Keratinocyte (primary cell): ENCODE measurements around the gene MAD1L1. TPM values are rescaled to one million over a fixed set of nuclear protein-coding genes. Genes with fewer than 3 reads are reported as not detected.

Experiments
- DNase-seq: peaks from one replicate; pipeline ENCODE4 v3.0.0-alpha.2; 2011; ENCODE audit warnings: low read depth, missing footprints, low spot score
- FAIRE-seq: peaks from 2 replicates; lab custom pipeline; 2011; peaks lifted over from hg19 to GRCh38; lab: Jason Lieb, UNC
- H2AFZ ChIP-seq: 2 replicates; pipeline ENCODE4 v1.6.0; 2012; ENCODE audit warnings: low read length, control low read depth, inconsistent platforms; ENCODE audit not compliant: control insufficient read depth
- H3K27ac ChIP-seq: 2 replicates; pipeline ENCODE4 v1.5.1; 2011; ENCODE audit warnings: low read length; ENCODE audit not compliant: control insufficient read depth, insufficient read depth
- H3K27me3 ChIP-seq: 3 replicates; pipeline ENCODE4 v1.6.0; 2011; ENCODE audit warnings: low read length; ENCODE audit not compliant: control insufficient read depth, insufficient read depth; ENCODE audit errors: extremely low read depth
- H3K36me3 ChIP-seq, 2 experiments: 2 replicates in 1 of 2; 3 replicates in 1 of 2; pipeline ENCODE4 v1.5.1; 2011; ENCODE audit warnings: low read length in 2 of 2, mild to moderate bottlenecking in 1 of 2; ENCODE audit not compliant: control insufficient read depth in 2 of 2, insufficient read depth in 2 of 2; ENCODE audit errors: extremely low read depth in 1 of 2
- H3K4me1 ChIP-seq: 3 replicates; pipeline ENCODE4 v1.5.1; 2011; ENCODE audit warnings: low read length; ENCODE audit not compliant: control insufficient read depth, insufficient read depth; ENCODE audit errors: extremely low read depth
- H3K4me2 ChIP-seq: 3 replicates; pipeline ENCODE4 v1.6.0; 2011; ENCODE audit warnings: low read depth, low read length; ENCODE audit not compliant: control insufficient read depth, insufficient read depth; ENCODE audit errors: extremely low read depth
- H3K4me3 ChIP-seq, 3 experiments: fragments of 200-600 bp in 1 of 3; sonication (generic) in 1 of 3; 2 replicates in 2 of 3; 3 replicates in 1 of 3; pipeline ENCODE4 v1.5.1; 2011 to 2016; ENCODE audit warnings: low read length in 3 of 3, mild to moderate bottlenecking in 3 of 3, control low read depth in 2 of 3, inconsistent platforms in 1 of 3, low read depth in 1 of 3, mixed read lengths in 1 of 3, mixed run types in 1 of 3, moderate library complexity in 1 of 3; ENCODE audit not compliant: control insufficient read depth in 2 of 3, insufficient read depth in 2 of 3; ENCODE audit errors: extremely low read depth in 1 of 3
- H3K79me2 ChIP-seq: 2 replicates; pipeline ENCODE4 v1.6.0; 2012; ENCODE audit warnings: low read length; ENCODE audit not compliant: control insufficient read depth, insufficient read depth
- H3K9ac ChIP-seq: 3 replicates; pipeline ENCODE4 v1.6.0; 2011; ENCODE audit warnings: low read length; ENCODE audit not compliant: control insufficient read depth, insufficient read depth; ENCODE audit errors: extremely low read depth
- H3K9me1 ChIP-seq: 3 replicates; pipeline ENCODE4 v1.6.0; 2011; ENCODE audit warnings: low read length; ENCODE audit not compliant: control insufficient read depth, insufficient read depth; ENCODE audit errors: extremely low read depth
- H3K9me3 ChIP-seq: 2 replicates; pipeline ENCODE4 v1.5.1; 2012; ENCODE audit warnings: low read depth, low read length; ENCODE audit not compliant: control insufficient read depth
- H4K20me1 ChIP-seq: 3 replicates; pipeline ENCODE4 v1.6.0; 2011; ENCODE audit warnings: low read length; ENCODE audit not compliant: control insufficient read depth, insufficient read depth; ENCODE audit errors: extremely low read depth
- CTCF ChIP-seq, 3 experiments: IDR thresholded peaks in 1 of 3; conservative IDR thresholded peaks in 1 of 3; optimal IDR thresholded peaks in 1 of 3; 2 replicates in 2 of 3; 3 replicates in 1 of 3; pipeline versions ENCODE3 to v1.5.1; 2011; ENCODE audit warnings: low read length in 3 of 3, mild to moderate bottlenecking in 3 of 3, moderate library complexity in 2 of 3, control low read depth in 1 of 3, inconsistent platforms in 1 of 3; ENCODE audit not compliant: insufficient read depth in 2 of 3; ENCODE audit errors: extremely low read depth in 1 of 3
- EZH2 ChIP-seq: IDR thresholded peaks from one replicate; pipeline ENCODE4 v1.6.1; 2012; ENCODE audit warnings: inconsistent platforms, mild to moderate bottlenecking, low read length, moderate library complexity
- dilution Hi-C: fragments of 300-500 bp; cut with MboI; formaldehyde crosslinking; loops from one replicate; pipeline ENCODE4 v1.7.0; 2020; ENCODE audit warnings: low sequenced_read_pairs; ENCODE audit not compliant: extremely low pct_ligation_motif_present
- polyA plus RNA-seq, 5 experiments: library from polyadenylated mRNA; depleted of rRNA in 3 of 5; stranded (reverse) in 3 of 5; stranded (forward) in 1 of 5; unstranded in 1 of 5; fragments of >200 nt; gene quantifications; 1 replicate in 1 of 5; 2 replicates in 3 of 5; 3 replicates in 1 of 5; pipeline versions ENCODE4 v1.2.1 to v1.2.3, GENCODE V29; 2011 to 2012; ENCODE audit warnings: missing spikeins in 2 of 5, low read depth in 1 of 5, low replicate concordance in 1 of 5

MAD1L1 gene
- polyA plus RNA-seq, 1 donor (not counting 4 experiments of a cell fraction or from before 2014, with no cell fraction given) = 18.0 TPM

DNA sequence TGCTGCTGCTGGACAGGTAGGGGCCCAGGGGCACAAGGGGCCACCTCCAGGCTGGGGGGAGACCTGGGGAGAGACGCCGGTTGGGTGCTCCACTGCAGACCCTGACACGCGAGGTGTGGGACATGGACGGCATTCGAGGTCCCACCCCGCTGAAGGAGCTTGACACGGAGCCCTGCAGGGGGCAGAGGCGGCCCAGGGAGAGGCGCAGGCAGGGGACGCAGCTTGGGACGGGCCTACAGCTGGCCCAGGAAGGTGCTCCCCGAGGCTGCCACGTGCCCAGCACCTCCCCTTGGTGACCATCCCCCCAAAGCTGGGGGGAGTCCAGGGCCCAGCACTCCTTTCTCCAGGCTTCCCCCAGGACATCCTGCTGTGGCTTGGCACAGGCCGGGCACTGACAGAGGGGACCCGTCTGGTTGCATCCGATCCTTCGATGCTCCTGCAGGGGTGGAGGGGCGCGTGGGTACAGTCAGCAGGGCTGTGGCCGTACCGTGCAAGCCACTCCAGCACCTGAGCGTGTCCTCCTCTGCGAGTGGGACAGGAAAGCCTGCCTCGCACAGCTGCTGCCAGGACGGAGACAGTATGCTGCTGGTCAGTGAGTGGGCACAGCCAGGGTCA lies 388.3 kb downstream of the MAD1L1 start:
- H3K27me3 ChIP-seq = no peaks in the 10 kb centered on the region
- no peaks in the 10 kb centered on the region for H3K9me1 ChIP-seq
- no peak overlapping the region for H3K9ac ChIP-seq
- TF ChIP-seq CTCF (optimal IDR thresholded peaks at IDR 0.05 in 1 of 3, IDR thresholded peaks at IDR 0.05 in 1 of 3, conservative IDR thresholded peaks at IDR 0.05 in 1 of 3; ENCODE audit: extremely low read depth in 1 of 3, insufficient read depth in 2 of 3, low read length in 3 of 3) (no peak), EZH2 (no peak)
- FAIRE-seq (no peak), DNase-seq (no peak)
- no peaks in the 10 kb centered on the region for H3K9me3 ChIP-seq
- H3K4me1 ChIP-seq = no peaks in the 10 kb centered on the region
- no peak overlapping the region for H3K4me3 ChIP-seq
- no peak overlapping the region for H3K4me2 ChIP-seq
- H2AFZ ChIP-seq = no peak overlapping the region
- dilution Hi-C loops = no loop called here
- no peaks in the 10 kb centered on the region for H3K79me2 ChIP-seq
- peaks cover 0 to 3% of the 10 kb centered on the region in 2 experiments for H3K36me3 ChIP-seq
- no peaks in the 10 kb centered on the region for H4K20me1 ChIP-seq
- no peak overlapping the region for H3K27ac ChIP-seq

GRCh38 chr7:1843921-1844335 lies 388.8 kb downstream of the MAD1L1 start:
- no peaks in the 10 kb centered on the region for H3K9me3 ChIP-seq
- H3K27ac ChIP-seq = no peak overlapping the region
- H2AFZ ChIP-seq = no peak overlapping the region
- no peaks in the 10 kb centered on the region for H4K20me1 ChIP-seq
- no peaks in the 10 kb centered on the region for H3K79me2 ChIP-seq
- DNase-seq (no peak), FAIRE-seq (no peak)
- H3K36me3 ChIP-seq = peaks cover 0 to 3% of the 10 kb centered on the region in 2 experiments
- no peaks in the 10 kb centered on the region for H3K9me1 ChIP-seq
- H3K4me2 ChIP-seq = no peak overlapping the region
- H3K4me1 ChIP-seq = no peaks in the 10 kb centered on the region
- no peak overlapping the region for H3K4me3 ChIP-seq
- dilution Hi-C loops = no loop called here
- no peak for TF ChIP-seq CTCF (optimal IDR thresholded peaks at IDR 0.05 in 1 of 3, IDR thresholded peaks at IDR 0.05 in 1 of 3, conservative IDR thresholded peaks at IDR 0.05 in 1 of 3; ENCODE audit: extremely low read depth in 1 of 3, insufficient read depth in 2 of 3, low read length in 3 of 3)
- no peak overlapping the region for H3K9ac ChIP-seq
- no peaks in the 10 kb centered on the region for H3K27me3 ChIP-seq
